NCI-H1092 treated with DMSO at 0.1 percent for 48 hours (cell line): ENCODE results near the gene PHLPP1.
"Not testable (repeated sequence)": the region's sequence is repeated elsewhere in the genome, so short reads cannot be mapped to it uniquely, and the experiment has no call there.

ENCODE experiments used
- DNase-seq: peaks from one replicate; lab custom pipeline; 2025; lab: John Stamatoyannopoulos, UW

PHLPP1 gene

GRCh38 chr18:62717925-62718800 is 2.8 kb downstream of the PHLPP1 start:
- no peak for DNase-seq

GRCh38 chr18:62720048-62720447 is 4.7 kb downstream of the PHLPP1 start:
- no peak for DNase-seq

- DNase-seq: no peak
These were observed 5.6 kb downstream of the PHLPP1 start for GRCh38 chr18:62720766-62721613.

- DNase-seq: no peak
These were observed 6.8 kb downstream of the PHLPP1 start for GRCh38 chr18:62721839-62722795.

GRCh38 chr18:62723666-62724281 is 8.4 kb downstream of the PHLPP1 start:
- DNase-seq: no peak

- no peak for DNase-seq
These were observed 10.6 kb downstream of the PHLPP1 start for GRCh38 chr18:62725896-62726295.

GRCh38 chr18:62728254-62728653 is 12.9 kb downstream of the PHLPP1 start:
- DNase-seq: no peak

GRCh38 chr18:62729487-62730386 is 14.4 kb downstream of the PHLPP1 start:
- DNase-seq: no peak

GRCh38 chr18:62730941-62731340 is 15.6 kb downstream of the PHLPP1 start:
- DNase-seq: no peak

GRCh38 chr18:62732617-62733016 is 17.3 kb downstream of the PHLPP1 start:
- DNase-seq: no peak

- no peak for DNase-seq
These were observed 18.9 kb downstream of the PHLPP1 start for GRCh38 chr18:62734290-62734689.

GRCh38 chr18:62735387-62735786 is 20.0 kb downstream of the PHLPP1 start:
- no peak for DNase-seq

- DNase-seq: no peak
These were observed 20.9 kb downstream of the PHLPP1 start for GRCh38 chr18:62736077-62736855.

- DNase-seq: no peak
These were observed 22.0 kb downstream of the PHLPP1 start for GRCh38 chr18:62737241-62737873.

GRCh38 chr18:62738639-62739038 is 23.3 kb downstream of the PHLPP1 start:
- no peak for DNase-seq

GRCh38 chr18:62739911-62740310 is 24.6 kb downstream of the PHLPP1 start:
- no peak for DNase-seq

GRCh38 chr18:62740650-62741049 is 25.3 kb downstream of the PHLPP1 start:
- DNase-seq: not testable (repeated sequence)

GRCh38 chr18:62741118-62741566 is 25.8 kb downstream of the PHLPP1 start:
- no peak for DNase-seq

- no peak for DNase-seq
These were observed 26.2 kb downstream of the PHLPP1 start for GRCh38 chr18:62741584-62741983.
